GM19397 (cell line): ENCODE measurements around the gene ACSL6.

Experiments
- ATAC-seq: cut with Tn5 transposase; IDR thresholded peaks from one replicate; pipeline ENCODE4 v1.9.1; 2021; ENCODE audit warnings: mild to moderate bottlenecking, moderate library complexity; ENCODE audit not compliant: unreplicated experiment

The ACSL6 gene

DNA sequence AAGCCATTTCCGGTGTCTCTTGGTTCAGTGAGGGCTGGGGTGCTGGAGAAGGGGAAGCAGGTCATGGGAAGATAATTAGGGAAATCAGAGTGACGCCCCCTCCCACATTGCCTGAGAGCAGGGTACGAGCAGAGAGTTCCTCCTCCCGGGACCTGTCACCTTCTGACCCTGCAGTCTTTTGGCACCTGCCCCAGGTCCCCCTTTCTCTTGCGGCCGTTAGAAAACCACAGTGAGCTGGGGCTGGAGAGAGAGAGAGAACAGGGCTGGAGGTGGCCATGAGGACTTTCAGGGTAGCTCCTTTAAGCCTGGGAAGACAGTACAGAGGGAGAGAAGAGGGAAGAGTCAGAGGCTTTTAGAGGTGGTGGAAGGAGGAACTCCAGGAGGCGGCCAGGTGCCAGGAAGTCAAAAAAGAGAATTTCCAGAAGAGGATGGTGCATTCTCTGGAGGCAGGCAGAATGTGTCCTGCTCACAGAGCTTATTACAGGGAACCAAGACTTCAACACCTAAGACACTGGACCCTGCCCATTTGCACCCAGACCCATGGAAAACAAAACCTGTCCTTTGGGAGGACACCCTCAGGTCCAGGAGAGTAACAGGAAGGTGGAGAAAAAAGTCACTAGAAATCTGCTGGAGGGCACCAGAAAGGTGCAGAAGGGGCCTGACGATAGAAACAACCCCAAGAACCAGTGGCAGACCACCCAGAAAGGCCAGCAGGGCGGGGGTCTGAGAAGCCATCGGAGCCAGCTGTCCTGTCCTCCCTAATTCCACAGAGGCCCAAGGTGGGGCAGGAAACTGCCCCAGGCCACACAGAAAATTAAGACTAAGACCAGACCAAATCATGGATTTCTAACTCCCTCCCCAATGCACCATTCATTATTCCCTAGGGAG, 6.5 kb upstream of the ACSL6 start:
- no peak for ATAC-seq

DNA sequence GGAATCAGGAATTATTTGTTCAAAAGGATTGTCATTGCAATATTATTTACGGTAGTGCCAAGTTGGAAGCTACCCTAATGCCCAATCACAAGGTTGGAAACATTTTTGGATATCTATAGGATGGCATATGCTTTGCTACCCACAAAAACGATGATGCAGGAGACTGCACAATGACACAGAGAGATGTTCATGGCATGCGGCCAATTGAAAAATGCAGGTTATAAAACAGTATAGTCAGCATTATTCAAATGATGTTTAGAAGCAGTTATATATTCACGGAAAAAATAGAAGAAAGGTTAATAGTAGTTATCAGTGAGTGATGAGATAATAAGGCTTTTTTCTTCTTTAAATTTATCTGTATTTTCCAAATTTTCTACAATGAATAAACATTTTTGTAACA, 5.9 kb upstream of the ACSL6 start:
- ATAC-seq: no peak

DNA sequence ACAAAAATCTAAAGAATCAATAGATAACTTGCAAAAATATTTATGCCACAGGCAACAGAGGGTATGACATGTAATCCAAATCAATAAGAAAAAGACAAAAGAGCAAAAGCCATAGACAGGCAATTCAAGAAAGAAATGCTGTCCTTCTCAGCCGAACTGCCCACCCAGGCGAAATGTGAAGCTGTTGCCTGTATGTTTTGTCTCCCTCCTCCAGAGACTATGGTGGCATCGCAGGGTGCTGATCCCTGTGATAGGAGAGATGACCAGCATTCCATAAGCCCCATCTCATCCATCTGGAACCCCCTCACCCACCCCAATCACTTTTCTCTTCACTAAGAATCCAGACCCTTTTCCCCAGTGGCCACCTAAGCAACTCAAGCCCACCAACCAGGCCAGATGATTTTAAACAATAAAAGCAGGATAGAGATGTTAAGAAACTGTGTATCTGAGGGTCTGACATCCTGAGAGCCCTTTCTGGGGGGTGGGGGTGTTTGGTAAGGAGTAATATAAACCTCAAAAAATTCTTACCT, 5.3 kb upstream of the ACSL6 start:
- no peak for ATAC-seq

DNA sequence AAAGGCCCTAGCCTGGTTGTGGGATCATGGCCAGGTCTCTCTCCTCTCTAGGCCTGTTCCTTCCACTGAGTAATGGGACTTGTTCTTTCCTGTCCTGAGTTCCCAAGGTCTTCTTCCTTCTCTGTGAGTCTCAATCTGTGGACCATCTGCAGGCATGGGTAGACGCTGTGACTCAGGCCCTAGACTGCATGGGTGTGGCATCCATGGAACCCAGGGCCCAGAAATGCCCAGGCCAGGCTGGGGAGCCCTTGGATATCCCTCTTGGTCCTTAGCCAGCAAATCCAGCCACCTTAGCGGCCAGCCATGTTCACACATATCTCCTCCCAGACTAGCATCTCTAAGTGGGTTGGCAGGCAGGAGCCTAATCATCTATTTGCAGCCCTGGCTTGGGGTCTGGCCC, 2.3 kb upstream of the ACSL6 start:
- ATAC-seq: no peak

DNA sequence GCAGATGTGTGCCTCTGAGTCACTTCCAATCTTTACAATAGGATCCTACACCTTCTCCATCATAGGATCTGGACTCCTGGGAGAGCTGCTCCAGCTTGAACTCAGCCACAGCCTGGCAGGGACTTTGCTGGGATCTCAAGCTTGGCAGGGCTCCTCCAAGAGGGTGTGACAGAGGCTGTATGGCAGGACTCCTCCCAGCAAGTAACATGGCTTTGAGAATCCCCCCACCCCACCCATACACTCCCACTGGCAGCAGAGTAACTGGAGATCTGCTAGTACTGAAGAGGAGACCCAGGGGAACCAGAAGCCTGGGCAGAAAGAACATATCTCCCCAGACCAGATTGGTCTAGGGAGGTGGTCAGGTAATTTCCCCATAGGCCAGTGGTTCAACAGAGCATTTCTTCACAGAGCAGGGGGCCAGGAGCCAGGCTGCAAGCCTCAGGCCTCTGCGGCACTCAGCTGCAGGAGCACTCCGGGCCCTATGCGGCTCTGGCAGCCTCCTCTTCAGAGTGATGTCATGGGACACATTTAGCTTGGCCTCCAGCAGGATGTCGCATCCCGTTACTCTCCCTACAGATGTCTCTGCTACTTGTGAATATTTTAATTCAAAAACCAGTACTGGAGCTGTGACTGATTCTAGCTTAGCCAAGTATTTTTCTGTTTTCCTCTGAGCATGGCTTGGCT, 1.7 kb upstream of the ACSL6 start:
- ATAC-seq: no peak

DNA sequence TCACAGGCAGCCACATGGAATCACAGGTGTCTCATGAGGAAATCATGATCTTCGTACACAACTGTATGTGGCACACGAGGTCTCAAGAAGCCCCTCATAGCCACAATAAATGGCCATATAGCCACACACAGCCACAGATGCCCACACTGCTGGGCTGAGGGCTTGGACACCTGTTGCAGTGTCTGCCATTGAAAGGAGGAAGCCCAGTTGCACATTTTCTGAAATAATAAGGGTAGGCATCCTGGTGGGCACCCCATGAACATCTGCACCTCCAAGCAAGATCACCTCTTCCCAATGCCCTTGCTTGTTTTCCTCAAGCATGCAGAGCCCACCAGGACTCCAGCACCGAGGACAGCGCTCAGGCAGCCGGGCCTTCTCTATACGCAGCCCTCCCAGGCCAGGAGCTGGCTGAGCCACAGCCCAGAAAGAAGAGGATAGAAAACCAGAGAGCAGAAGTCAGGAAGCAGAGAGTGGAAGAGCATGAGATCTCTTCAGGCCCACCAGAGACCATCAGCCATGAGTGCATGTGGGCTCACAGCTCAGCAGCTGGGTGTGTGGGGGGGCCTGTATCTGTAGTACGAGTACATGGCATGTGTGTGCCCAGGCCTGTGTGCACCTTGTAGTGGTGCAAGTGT, 1.0 kb upstream of the ACSL6 start:
- ATAC-seq: no peak

DNA sequence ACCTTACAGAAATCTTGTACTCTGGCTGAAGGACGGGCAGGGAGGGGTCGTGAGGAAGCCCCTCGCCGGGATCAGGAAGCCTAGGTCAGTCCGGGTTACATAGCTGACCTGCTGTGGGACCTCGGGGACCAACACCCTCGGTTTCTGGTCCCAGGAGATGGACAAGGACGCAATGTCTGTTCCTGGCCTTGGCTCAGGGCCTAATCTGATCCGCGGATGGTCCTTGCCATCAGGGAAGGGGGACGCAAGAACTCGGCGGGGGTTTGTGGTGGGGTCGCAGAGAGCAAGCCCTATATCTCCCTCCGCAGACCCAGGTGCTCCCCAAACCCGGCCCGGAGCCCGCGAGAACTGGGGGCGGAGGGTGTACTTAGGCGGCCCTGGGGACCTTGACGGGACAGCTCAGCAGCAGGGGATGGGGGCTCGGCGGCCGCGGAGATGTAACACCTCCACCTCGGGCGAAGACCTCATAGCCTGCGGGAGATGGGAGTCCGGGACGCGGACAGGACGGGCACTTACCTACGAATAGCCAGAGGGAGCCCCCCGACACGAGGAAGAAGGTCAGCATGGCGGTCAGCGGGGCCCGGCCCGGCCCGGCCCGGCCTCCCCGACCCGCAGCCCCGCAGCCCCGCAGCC, 353 bp downstream of the ACSL6 start:
- ATAC-seq: no peak

DNA sequence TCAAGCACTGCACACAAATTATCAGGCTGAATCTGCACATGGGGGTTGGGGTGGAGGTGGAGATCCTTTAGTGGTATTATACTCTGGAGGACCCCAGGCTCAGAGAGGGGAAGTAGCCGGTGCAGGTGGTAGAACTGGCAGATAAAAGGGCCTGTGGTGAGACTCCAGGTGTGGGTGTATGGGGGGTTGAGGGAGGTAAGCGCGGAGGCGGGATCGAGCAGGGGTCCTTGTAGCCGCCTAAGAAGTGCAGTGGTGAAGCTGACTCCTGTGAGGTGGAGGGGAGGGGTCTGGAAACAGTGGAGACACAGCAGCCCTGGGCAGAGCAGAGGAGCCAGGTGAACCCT, 841 bp downstream of the ACSL6 start:
- ATAC-seq: no peak

DNA sequence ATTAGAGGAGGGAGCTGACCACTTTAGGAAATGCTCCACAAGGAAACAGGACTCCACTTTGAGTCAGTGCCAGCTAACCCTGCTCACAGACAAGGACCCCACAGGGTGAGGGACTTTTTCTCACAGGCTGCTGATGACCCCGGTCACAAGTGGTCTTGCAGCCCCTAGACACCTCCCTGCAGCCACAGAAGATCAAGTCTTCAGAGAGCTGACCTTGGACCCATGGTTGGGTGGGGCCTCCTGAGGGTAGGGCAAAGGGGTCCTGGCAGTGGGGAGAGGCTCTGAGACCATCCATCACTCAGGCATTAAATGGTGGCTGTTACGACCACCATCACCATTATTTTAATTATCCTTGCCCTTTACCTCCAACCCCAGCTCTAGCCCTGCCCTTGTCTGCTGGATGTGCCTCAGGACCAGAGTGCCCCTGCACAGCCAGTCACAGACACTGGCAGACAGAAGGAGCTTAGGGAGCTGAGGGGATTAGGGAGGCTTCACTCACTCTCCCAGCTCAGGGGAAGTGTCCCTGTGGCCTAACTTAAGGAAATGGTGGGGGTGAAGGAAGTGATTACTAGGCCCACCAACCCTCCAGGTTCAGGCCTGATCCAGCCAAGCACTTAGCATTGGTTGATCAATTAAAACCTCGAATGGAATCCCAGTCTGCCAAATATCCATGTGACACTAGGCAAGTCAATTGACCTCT, 1.6 kb downstream of the ACSL6 start:
- ATAC-seq: no peak

DNA sequence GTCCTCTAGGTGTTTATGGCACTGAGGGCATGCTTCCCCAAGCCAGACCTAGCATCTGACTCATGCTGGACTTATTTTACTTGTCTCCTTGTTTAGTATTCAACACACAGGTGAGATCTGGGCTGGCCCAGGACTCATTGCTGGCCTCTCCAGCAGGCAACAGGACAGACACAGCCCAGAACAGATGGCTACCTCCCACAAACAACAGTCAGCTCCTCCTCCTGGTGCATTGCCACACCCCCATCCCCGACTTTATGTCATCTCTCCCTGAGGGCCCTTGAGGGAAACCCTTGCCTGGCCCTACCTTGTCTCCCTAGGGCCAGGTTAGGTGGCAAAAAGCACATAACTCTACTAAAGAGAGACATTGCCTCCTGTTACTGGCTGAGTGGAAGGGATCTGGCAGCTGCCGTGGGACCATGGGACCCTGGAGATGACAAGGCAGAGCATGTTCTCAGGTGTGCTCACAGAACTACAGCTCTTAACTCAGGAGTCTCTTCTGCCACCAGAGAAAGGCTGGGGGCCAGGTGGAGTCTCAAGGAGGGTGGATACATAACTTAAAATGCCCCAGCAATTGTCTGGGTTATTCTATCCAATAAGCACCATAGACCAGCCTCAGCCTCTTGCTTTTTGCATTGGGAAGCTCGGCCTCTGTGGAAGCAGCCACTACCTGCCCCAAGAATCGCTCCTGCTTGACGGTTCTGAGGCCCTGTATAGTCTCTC, 2.3 kb downstream of the ACSL6 start:
- no peak for ATAC-seq

DNA sequence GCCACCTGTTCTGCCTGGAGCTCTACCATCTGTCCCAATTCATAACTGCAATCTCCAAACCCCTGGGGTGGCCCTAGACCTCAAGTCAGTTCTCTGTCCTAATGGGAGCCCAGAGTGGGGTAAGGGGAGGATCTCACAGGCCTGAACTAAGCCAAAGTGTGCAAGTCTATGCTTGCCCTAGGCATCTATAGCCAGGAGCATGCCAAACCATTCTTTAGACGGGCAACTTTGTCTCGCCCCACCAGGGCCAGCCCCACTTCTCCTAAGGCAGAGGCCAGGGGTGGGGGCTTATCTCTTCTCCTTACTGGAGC, 3.3 kb downstream of the ACSL6 start:
- peak; percentile 15 for ATAC-seq

DNA sequence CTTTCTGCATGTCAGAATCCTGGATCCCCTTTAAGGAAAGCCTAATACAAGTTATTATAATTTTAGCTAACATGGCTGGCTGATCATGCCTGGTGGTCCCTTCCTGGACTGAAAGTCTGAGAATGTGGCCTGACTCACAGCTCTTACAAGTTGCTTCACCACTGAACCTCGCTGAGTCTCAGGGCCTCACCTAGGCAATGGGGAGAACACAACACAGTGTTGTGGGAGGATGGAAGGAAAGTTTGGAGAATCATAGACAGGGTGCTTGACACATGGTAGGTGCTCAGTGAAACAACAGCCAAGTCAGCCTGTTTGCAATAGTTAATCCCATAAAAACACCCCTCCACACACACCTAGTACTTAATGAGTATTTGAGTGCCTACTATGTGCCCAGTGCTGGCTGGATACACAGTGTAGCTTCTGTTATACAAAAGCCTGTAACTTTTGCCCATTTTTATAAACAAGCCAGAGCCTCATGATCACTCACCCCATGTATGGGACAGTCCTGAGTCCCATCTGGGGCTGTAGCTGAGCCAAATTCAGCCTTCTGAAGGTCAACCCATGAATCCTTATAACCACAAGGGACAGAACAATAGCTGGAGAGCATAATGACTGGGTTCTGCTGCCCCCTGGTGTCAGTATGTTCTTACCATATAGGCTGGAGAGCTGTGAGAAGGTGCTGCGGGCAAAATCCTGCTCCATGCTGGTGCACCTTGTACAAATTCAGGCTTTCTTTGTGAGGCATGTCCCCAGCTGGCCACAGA, 3.9 kb downstream of the ACSL6 start:
- ATAC-seq: peak; percentile 59

DNA sequence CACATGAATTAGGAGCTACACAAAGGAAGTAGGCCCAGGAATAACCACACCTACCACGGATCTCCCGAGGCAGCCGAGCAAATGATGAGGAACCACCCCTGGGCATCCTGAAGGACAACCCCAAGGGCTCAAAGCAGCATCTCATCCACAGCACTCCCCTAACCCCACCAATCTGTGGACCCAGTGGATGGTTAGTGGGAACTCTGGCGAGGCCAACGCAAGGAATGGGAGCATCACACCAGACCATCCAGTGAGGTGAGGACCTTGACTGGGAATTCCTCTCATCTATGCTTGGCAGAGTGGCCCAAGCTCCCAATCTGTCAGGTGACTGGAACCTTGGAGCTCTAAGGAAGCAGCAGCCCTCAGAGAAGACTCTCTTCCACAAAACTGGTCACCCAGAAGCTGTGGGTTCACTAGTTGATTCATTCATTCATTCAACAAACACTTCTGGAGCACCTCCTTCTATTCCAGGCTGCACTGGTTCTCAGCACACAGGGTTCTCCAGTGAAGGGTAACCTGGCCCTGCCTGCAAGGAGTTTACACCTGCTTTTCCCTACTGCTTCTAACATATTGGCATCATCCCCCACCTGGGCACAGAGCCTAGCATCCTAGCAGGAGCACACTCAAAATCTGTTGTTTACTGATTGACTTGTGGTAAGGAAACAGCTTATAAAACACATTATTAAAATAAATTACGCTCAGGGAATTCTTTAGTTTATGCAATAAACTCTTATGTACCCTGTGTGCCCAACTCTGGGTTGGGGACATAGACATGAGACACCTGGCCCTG, 4.9 kb downstream of the ACSL6 start:
- no peak for ATAC-seq

DNA sequence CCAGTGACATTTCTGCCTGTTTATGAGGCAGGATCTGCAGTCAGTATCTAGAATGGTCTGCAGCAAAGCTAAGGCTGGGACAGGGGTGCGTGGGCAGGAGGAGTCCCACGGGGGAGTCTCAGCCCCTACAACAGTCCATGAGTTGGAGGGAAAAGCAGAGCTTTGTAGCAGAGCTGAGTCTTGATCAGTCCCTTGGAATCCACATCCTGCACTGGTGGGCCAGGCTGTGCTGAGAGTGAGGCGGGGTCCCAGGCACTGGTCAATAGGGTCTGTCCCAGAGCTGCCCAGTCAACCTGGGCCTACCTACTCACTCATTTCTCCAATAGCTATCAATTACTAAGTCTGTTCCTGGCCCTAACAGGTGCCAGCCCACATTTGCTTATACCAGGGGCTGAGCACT, 5.9 kb downstream of the ACSL6 start:
- ATAC-seq: no peak

DNA sequence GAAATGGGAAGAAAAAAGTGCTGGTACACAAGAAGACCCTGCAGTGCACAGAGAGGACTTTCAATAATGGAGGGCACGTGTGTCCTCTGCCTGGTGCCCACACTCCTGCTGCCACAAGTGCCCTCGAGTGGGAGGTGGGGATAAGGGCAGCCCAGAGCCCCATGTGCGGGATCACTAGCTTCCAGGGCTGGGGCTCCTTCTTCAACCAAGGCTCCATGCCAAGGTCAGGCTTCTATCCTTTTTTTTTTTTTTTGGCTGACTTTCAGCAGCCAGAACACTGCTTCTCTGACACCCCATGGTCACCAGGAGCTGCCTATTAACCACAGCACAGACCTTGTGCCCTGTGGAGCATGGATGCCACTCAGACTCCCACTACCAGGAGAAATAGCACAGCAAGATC, 7.5 kb downstream of the ACSL6 start:
- ATAC-seq: no peak

DNA sequence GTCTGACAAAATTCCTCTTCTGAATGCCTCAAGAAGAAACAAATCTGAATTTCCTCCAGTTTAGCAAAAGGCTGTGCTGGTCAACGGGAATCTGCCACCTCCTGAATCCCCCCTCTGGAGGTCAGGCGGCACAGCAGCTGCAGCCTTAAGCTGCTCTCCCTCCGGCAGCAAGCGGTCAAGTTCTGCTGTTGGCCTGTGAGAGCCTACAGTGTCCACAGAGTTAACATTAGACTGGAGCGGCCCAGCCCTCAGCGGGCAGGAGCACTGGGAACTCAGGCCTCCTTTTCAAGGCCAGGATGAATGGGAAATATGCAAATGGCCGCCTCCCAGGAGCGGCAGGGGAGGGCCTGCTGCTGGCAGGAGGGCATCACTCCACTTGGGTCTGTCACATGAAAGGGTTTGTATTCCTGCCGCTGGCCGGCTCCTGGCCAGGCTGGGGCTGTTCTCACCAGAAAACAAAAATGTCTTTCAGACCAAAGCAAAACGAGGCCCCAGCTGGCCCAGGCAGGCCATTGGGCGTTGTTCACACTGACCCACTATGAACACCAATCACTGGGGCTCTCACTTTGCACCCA, 8.2 kb downstream of the ACSL6 start:
- no peak for ATAC-seq

DNA sequence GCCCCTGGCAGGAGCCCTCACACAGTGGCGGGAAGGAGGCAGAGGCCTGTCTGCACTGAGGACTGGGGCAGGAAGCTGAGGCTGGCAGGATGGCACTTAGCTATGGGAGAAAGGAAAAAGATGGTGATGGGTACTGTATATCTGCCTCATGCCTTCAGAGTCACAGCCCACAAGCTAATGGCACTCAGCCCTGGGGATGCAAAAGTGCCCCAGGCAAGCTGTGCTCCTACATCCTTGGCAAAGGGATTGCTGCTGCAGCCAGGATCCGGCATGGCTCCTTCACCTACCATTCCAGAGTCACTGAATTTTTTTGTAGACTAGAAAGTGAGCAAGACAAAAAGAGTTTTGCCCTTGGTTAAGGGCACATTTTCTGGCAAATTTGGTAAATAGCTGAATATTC, 8.7 kb downstream of the ACSL6 start:
- ATAC-seq: no peak
